H1 (cell line): ENCODE results near the gene SERPINH1. TPM values are rescaled to one million over a fixed set of nuclear protein-coding genes. Genes with fewer than 3 reads are reported as not detected.

ENCODE experiments used
- CHD1 ChIP-seq: IDR thresholded peaks from 2 replicates; pipeline ENCODE4 v1.6.1; 2012; ENCODE audit warnings: low read depth, low read length, improper control_type of control experiment
- CREB1 ChIP-seq: IDR thresholded peaks from 2 replicates; pipeline ENCODE4 v1.6.1; 2012; ENCODE audit warnings: inconsistent platforms
- EGR1 ChIP-seq: IDR thresholded peaks from 2 replicates; pipeline ENCODE4 v1.6.1; 2011; ENCODE audit warnings: low read depth, low read length, borderline replicate concordance
- EP300 ChIP-seq, 2 experiments: IDR thresholded peaks; 1 replicate in 1 of 2; 2 replicates in 1 of 2; pipeline ENCODE4 v1.6.1; 2011 to 2012; ENCODE audit warnings: low read depth in 2 of 2, low read length in 2 of 2, mild to moderate bottlenecking in 2 of 2, borderline replicate concordance in 1 of 2, inconsistent platforms in 1 of 2, moderate library complexity in 1 of 2
- HDAC2 ChIP-seq, 2 experiments: fragments of 300-600 bp in 1 of 2; sonication (generic) in 1 of 2; IDR thresholded peaks; 2 replicates each; pipeline ENCODE4 v1.6.1; 2011 to 2012; ENCODE audit warnings: low read depth in 2 of 2, low read length in 2 of 2, mild to moderate bottlenecking in 2 of 2, moderate library complexity in 2 of 2, borderline replicate concordance in 1 of 2, inconsistent platforms in 1 of 2
- SP4 ChIP-seq: IDR thresholded peaks from 2 replicates; pipeline ENCODE4 v1.6.1; 2012; ENCODE audit warnings: low read length, inconsistent platforms
- SUZ12 ChIP-seq: fragments of 200-600 bp; sonication (generic); IDR thresholded peaks from 2 replicates; pipeline ENCODE4 v1.6.1; 2012; ENCODE audit warnings: mild to moderate bottlenecking, inconsistent platforms, low read length, moderate library complexity, mixed read lengths
- polyA plus RNA-seq, 7 experiments: library from polyadenylated mRNA; depleted of rRNA in 3 of 7; stranded (reverse) in 5 of 7; unstranded in 2 of 7; fragments of >200 nt in 5 of 7; fragments of 200-250 nt in 2 of 7; gene quantifications; 1 replicate in 5 of 7; 2 replicates in 1 of 7; 4 replicates in 1 of 7; pipeline versions ENCODE4 v1.2.1 to v1.2.3, GENCODE V29; 2011 to 2013; ENCODE audit warnings: missing spikeins in 2 of 7, mixed read lengths in 2 of 7
- total RNA-seq: library from RNA; stranded (reverse); fragmentation: NEBNext Ultra II Directional; extraction: Animal tissue kit (Norgen Biotek cat#: 25700); gene quantifications from 2 replicates; pipeline ENCODE4 v1.2.1, GENCODE V29; 2021

SERPINH1 gene
- total and polyA plus RNA-seq, 2 of the 8 experiments (the other 6 are each of a cell fraction or from before 2014, with no cell fraction given), result 420 to 621 TPM

GRCh38 chr11:75531325-75531724 lies 30.7 kb upstream of the SERPINH1 start (continued):
- TF ChIP-seq EGR1 (no peak), CREB1 (no peak), SUZ12 (no peak), EP300 (IDR thresholded peaks at IDR 0.05; ENCODE audit: borderline replicate concordance in 1 of 2, low read depth in 2 of 2, low read length in 2 of 2) (no peak), SP4 (no peak), HDAC2 (IDR thresholded peaks at IDR 0.05; ENCODE audit: borderline replicate concordance in 1 of 2, low read depth in 2 of 2, low read length in 2 of 2) (no peak), CHD1 (no peak)
